K562 (cell line): ENCODE results near the gene TSPAN32.

Source experiments
- ARID2 ChIP-seq: fragments of 450-650 bp; IDR thresholded peaks from 2 replicates; pipeline ENCODE4 v1.6.1; 2017; ENCODE audit warnings: antibody characterized with exemption, mild to moderate bottlenecking
- CREM ChIP-seq: IDR thresholded peaks from 2 replicates; pipeline ENCODE4 v1.6.1; 2014; ENCODE audit warnings: antibody characterized with exemption, low read depth
- EP300 ChIP-seq: IDR thresholded peaks from 2 replicates; pipeline ENCODE4 v1.6.1; 2012; ENCODE audit warnings: low read length, improper control_type of control experiment
- FOXK1 ChIP-seq: sonication (generic); formaldehyde crosslinking; IDR thresholded peaks from 2 replicates; pipeline ENCODE4 v1.8.0; 2022; ENCODE audit warnings: missing genetic modification reagents, mild to moderate bottlenecking, borderline replicate concordance
- HCFC1 ChIP-seq: IDR thresholded peaks from 2 replicates; pipeline ENCODE4 v1.6.1; 2012; ENCODE audit warnings: low read depth, low read length, improper control_type of control experiment
- KDM4B ChIP-seq, 2 experiments: fragments of 450-650 bp in 1 of 2; sonication (generic) in 1 of 2; IDR thresholded peaks; 2 replicates each; pipeline ENCODE4 v1.6.1; 2016 to 2017; ENCODE audit warnings: borderline replicate concordance in 2 of 2, antibody characterized with exemption in 1 of 2, low read depth in 1 of 2, mild to moderate bottlenecking in 1 of 2
- NR2C2 ChIP-seq, 2 experiments: fragments of 200-800 bp in 1 of 2; sonication (Bioruptor generic) in 1 of 2; sonication (generic) in 1 of 2; formaldehyde crosslinking in 1 of 2; IDR thresholded peaks; 2 replicates each; pipeline versions ENCODE4 v1.6.1 to v1.8.0; 2016 to 2022; ENCODE audit warnings: mild to moderate bottlenecking in 1 of 2, missing compliant biosample characterization in 1 of 2, missing genetic modification characterization in 1 of 2, missing genetic modification reagents in 1 of 2
- POLR2AphosphoS5 ChIP-seq: IDR thresholded peaks from 2 replicates; pipeline ENCODE4 v1.6.1; 2011; ENCODE audit warnings: mild to moderate bottlenecking, low read depth, low read length, moderate library complexity; ENCODE audit not compliant: control insufficient read depth, insufficient read depth
- TAF1 ChIP-seq: IDR thresholded peaks from 2 replicates; pipeline ENCODE4 v1.6.1; 2011; ENCODE audit warnings: mild to moderate bottlenecking, low read length, moderate library complexity; ENCODE audit not compliant: insufficient read depth, control insufficient read depth, severe bottlenecking; ENCODE audit errors: extremely low read depth
- ZFP36 ChIP-seq: fragments of 150-350 bp; IDR thresholded peaks from 2 replicates; pipeline ENCODE4 v1.6.1; 2018; ENCODE audit warnings: low read length, low read depth; ENCODE audit not compliant: partially characterized antibody
- ZNF184 ChIP-seq: sonication (generic); formaldehyde crosslinking; IDR thresholded peaks from 2 replicates; pipeline ENCODE4 v1.5.0; 2020; ENCODE audit warnings: missing genetic modification reagents
- TF ChIP-seq, protein P1 (sequence below), 3 experiments: IDR thresholded peaks in 2 of 3; conservative IDR thresholded peaks in 1 of 3; 2 replicates each; pipeline ENCODE4 v1.5.1; 2011 to 2012; ENCODE audit warnings: low read length in 3 of 3, mild to moderate bottlenecking in 3 of 3, control low read depth in 2 of 3, improper control_type of control experiment in 1 of 3, inconsistent platforms in 1 of 3, low read depth in 1 of 3, mixed read lengths in 1 of 3, moderate library complexity in 1 of 3; ENCODE audit not compliant: insufficient read depth in 2 of 3
- TF ChIP-seq, protein P2 (sequence below): sonication (generic); formaldehyde crosslinking; IDR thresholded peaks from 2 replicates; pipeline ENCODE4 v1.8.0; 2022; ENCODE audit warnings: mild to moderate bottlenecking, missing genetic modification reagents
- TF ChIP-seq, protein P3 (sequence below), 2 experiments: fragments of 450-650 bp; formaldehyde crosslinking in 1 of 2; IDR thresholded peaks; 2 replicates each; pipeline versions ENCODE4 v1.4.0 to v1.6.1; 2014 to 2020; ENCODE audit warnings: mild to moderate bottlenecking in 2 of 2, borderline replicate concordance in 1 of 2, low read depth in 1 of 2

DNA sequence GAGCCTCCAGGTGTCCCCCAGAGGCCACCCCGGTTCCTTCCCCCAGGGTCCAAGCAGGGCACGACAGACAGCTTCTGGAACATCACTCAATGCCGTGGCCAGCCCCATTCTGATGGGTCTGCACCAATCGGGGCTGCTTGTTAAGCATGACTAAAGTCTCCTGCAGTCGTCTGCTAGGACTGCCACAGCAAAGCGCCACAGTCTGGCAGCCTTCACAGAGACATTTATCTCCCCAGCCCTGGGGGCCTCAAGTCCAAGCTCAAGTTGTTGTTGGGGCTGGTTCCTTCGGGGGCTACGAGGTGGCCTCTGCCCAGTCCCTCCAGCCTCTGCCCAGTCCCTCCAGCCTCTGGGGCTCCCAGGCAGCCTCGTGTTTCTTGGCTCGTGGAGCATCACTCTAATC is 61.3 kb downstream of the TSPAN32 start:
- no peak for TF ChIP-seq FOXK1 (CRISPR knock-in tag)
- TF ChIP-seq NR2C2 (CRISPR knock-in tag; IDR thresholded peaks at IDR 0.05) = no peak
- TF ChIP-seq NR2C2 (tag; IDR thresholded peaks at IDR 0.05) = no peak
- TF ChIP-seq ZNF184 (CRISPR knock-in tag) = no peak
- TF ChIP-seq POLR2AphosphoS5 = no peak
- TF ChIP-seq TAF1 = no peak
- TF ChIP-seq, protein P1, sequence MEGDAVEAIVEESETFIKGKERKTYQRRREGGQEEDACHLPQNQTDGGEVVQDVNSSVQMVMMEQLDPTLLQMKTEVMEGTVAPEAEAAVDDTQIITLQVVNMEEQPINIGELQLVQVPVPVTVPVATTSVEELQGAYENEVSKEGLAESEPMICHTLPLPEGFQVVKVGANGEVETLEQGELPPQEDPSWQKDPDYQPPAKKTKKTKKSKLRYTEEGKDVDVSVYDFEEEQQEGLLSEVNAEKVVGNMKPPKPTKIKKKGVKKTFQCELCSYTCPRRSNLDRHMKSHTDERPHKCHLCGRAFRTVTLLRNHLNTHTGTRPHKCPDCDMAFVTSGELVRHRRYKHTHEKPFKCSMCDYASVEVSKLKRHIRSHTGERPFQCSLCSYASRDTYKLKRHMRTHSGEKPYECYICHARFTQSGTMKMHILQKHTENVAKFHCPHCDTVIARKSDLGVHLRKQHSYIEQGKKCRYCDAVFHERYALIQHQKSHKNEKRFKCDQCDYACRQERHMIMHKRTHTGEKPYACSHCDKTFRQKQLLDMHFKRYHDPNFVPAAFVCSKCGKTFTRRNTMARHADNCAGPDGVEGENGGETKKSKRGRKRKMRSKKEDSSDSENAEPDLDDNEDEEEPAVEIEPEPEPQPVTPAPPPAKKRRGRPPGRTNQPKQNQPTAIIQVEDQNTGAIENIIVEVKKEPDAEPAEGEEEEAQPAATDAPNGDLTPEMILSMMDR (IDR thresholded peaks at IDR 0.05 in 2 of 3, conservative IDR thresholded peaks at IDR 0.05 in 1 of 3; ENCODE audit: insufficient read depth in 2 of 3, low read depth in 1 of 3, low read length in 3 of 3) = no peak
- TF ChIP-seq, protein P2, sequence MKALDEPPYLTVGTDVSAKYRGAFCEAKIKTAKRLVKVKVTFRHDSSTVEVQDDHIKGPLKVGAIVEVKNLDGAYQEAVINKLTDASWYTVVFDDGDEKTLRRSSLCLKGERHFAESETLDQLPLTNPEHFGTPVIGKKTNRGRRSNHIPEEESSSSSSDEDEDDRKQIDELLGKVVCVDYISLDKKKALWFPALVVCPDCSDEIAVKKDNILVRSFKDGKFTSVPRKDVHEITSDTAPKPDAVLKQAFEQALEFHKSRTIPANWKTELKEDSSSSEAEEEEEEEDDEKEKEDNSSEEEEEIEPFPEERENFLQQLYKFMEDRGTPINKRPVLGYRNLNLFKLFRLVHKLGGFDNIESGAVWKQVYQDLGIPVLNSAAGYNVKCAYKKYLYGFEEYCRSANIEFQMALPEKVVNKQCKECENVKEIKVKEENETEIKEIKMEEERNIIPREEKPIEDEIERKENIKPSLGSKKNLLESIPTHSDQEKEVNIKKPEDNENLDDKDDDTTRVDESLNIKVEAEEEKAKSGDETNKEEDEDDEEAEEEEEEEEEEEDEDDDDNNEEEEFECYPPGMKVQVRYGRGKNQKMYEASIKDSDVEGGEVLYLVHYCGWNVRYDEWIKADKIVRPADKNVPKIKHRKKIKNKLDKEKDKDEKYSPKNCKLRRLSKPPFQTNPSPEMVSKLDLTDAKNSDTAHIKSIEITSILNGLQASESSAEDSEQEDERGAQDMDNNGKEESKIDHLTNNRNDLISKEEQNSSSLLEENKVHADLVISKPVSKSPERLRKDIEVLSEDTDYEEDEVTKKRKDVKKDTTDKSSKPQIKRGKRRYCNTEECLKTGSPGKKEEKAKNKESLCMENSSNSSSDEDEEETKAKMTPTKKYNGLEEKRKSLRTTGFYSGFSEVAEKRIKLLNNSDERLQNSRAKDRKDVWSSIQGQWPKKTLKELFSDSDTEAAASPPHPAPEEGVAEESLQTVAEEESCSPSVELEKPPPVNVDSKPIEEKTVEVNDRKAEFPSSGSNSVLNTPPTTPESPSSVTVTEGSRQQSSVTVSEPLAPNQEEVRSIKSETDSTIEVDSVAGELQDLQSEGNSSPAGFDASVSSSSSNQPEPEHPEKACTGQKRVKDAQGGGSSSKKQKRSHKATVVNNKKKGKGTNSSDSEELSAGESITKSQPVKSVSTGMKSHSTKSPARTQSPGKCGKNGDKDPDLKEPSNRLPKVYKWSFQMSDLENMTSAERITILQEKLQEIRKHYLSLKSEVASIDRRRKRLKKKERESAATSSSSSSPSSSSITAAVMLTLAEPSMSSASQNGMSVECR = no peak
- TF ChIP-seq KDM4B (IDR thresholded peaks at IDR 0.05; ENCODE audit: borderline replicate concordance in 2 of 2, low read depth in 1 of 2) = no peak
- TF ChIP-seq CREM = no peak
- no peak for TF ChIP-seq HCFC1
- TF ChIP-seq, protein P3, sequence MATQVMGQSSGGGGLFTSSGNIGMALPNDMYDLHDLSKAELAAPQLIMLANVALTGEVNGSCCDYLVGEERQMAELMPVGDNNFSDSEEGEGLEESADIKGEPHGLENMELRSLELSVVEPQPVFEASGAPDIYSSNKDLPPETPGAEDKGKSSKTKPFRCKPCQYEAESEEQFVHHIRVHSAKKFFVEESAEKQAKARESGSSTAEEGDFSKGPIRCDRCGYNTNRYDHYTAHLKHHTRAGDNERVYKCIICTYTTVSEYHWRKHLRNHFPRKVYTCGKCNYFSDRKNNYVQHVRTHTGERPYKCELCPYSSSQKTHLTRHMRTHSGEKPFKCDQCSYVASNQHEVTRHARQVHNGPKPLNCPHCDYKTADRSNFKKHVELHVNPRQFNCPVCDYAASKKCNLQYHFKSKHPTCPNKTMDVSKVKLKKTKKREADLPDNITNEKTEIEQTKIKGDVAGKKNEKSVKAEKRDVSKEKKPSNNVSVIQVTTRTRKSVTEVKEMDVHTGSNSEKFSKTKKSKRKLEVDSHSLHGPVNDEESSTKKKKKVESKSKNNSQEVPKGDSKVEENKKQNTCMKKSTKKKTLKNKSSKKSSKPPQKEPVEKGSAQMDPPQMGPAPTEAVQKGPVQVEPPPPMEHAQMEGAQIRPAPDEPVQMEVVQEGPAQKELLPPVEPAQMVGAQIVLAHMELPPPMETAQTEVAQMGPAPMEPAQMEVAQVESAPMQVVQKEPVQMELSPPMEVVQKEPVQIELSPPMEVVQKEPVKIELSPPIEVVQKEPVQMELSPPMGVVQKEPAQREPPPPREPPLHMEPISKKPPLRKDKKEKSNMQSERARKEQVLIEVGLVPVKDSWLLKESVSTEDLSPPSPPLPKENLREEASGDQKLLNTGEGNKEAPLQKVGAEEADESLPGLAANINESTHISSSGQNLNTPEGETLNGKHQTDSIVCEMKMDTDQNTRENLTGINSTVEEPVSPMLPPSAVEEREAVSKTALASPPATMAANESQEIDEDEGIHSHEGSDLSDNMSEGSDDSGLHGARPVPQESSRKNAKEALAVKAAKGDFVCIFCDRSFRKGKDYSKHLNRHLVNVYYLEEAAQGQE (IDR thresholded peaks at IDR 0.05; ENCODE audit: borderline replicate concordance) = no peak
- TF ChIP-seq, protein P3 (CRISPR knock-in tag; IDR thresholded peaks at IDR 0.05; ENCODE audit: low read depth) = no peak
- TF ChIP-seq ZFP36 = no peak
- no peak for TF ChIP-seq EP300
- TF ChIP-seq ARID2 = no peak
